CD1c-positive myeloid dendritic cell (primary cell): Measurements from ENCODE around the gene ETFA.
A peak's percentile ranks its signal among the peaks of the same experiment; 100 is the strongest.

Experiments used
- DNase-seq: peaks from one replicate; pipeline ENCODE4 v3.0.0-alpha.2; 2016; ENCODE audit errors: extremely low spot score

The ETFA gene

GRCh38 chr15:76311100-76311953 is at the start of gene ETFA:
Gene ETFA, minus strand, starts transcription at chr15:76311469. Its CDS starts 81 bp downstream, at chr15:76311388.
- peak; percentile 96 for DNase-seq

GRCh38 chr15:76360416-76360815 is 49.1 kb upstream of the ETFA start:
- no peak for DNase-seq

GRCh38 chr15:76359152-76359551 is 47.9 kb upstream of the ETFA start:
- no peak for DNase-seq

- no peak for DNase-seq
Measured at GRCh38 chr15:76358453-76358852, 47.2 kb upstream of the ETFA start.

GRCh38 chr15:76354823-76355440 is 43.7 kb upstream of the ETFA start:
- DNase-seq = no peak

- DNase-seq = no peak
Measured at GRCh38 chr15:76353903-76354302, 42.6 kb upstream of the ETFA start.

GRCh38 chr15:76353023-76353577 is 41.8 kb upstream of the ETFA start:
- DNase-seq = no peak

- no peak for DNase-seq
Measured at GRCh38 chr15:76349301-76350070, 38.2 kb upstream of the ETFA start.

GRCh38 chr15:76347482-76348055 is 36.3 kb upstream of the ETFA start:
- DNase-seq = no peak

GRCh38 chr15:76346669-76347481 is 35.6 kb upstream of the ETFA start:
- DNase-seq = no peak

- peak; percentile 73 for DNase-seq
Measured at GRCh38 chr15:76345880-76346668, 34.8 kb upstream of the ETFA start.

- no peak for DNase-seq
Measured at GRCh38 chr15:76345583-76345879, 34.3 kb upstream of the ETFA start.

- no peak for DNase-seq
Measured at GRCh38 chr15:76344893-76345582, 33.8 kb upstream of the ETFA start.

- no peak for DNase-seq
Measured at GRCh38 chr15:76343313-76343996, 32.2 kb upstream of the ETFA start.

- no peak for DNase-seq
Measured at GRCh38 chr15:76342382-76343201, 31.3 kb upstream of the ETFA start.

- no peak for DNase-seq
Measured at GRCh38 chr15:76342058-76342381, 30.8 kb upstream of the ETFA start.

- DNase-seq = no peak
Measured at GRCh38 chr15:76341366-76342057, 30.2 kb upstream of the ETFA start.
